ENCODE measurements around the gene ZNF678. TPM values are rescaled to one million over a fixed set of nuclear protein-coding genes. Genes with fewer than 3 reads are reported as not detected.

Gene ZNF678
- total and polyA plus RNA-seq, 9 of the 15 experiments (the other 6 are each of a cell fraction or from before 2014, with no cell fraction given): 3.0 to 16.8 (median 8.0) TPM

DNA sequence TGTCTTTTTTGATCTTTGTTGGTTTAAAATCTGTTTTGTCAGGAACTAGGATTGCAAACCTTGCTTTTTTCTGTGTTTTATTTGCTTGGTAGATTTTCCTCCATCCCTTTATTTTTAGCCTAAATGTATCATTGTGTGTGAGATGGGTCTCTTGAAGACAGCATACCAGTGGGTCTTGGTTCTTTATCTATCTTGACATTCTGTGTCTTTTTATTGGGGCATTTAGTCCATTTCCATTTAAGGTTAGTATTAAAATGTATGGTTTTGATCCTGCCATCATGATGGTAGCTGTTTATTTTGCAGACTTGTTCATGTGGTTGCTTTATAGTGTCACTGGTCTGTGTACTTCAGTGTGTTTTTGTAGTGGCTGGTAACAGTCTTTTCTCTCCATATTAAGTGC lies 14.1 kb downstream of the ZNF678 start:
- in situ Hi-C loops (cut with MboI): no loop called here
- H3K4me1 ChIP-seq (replicated peaks in 1 of 2; ENCODE audit: control insufficient read depth in 2 of 2, insufficient read depth in 2 of 2, low read length in 2 of 2): peaks cover 5 to 7% of the 10 kb centered on the region in 2 experiments; a peak in 3 of 5 replicates
- DNase-seq (ENCODE audit: extremely low read depth in 1 of 4, low spot score in 3 of 4): no peak
- no peak overlapping the region for H3K4me3 ChIP-seq
- no peak for FAIRE-seq
- no peaks in the 10 kb centered on the region for H3K36me3 ChIP-seq (ENCODE audit: control insufficient read depth, insufficient read depth, low read length)
- no TSS peak for BruUV-seq (replicated peaks)
- H3K4me2 ChIP-seq (ENCODE audit: insufficient read depth, low read length): no peak overlapping the region
- no peaks in the 10 kb centered on the region for H3K9me1 ChIP-seq (ENCODE audit: control insufficient read depth, insufficient read depth, low read length)
- H3K9ac ChIP-seq (ENCODE audit: insufficient read depth in 1 of 2, low read depth in 2 of 2, low read length in 2 of 2): no peak overlapping the region
- no peaks in the 10 kb centered on the region for H3K27me3 ChIP-seq (ENCODE audit: control insufficient read depth in 2 of 2, insufficient read depth in 2 of 2, low read length in 2 of 2)
- CTCF ChIA-PET (ENCODE audit: low intra/inter-chr PET ratio): no interaction called here
- H3K79me2 ChIP-seq (ENCODE audit: control insufficient read depth, insufficient read depth, low read length): peaks cover 76% of the 10 kb centered on the region
- no peaks in the 10 kb centered on the region for H3K9me3 ChIP-seq (replicated peaks; ENCODE audit: control insufficient read depth, insufficient read depth, low read depth, low read length)
- intact Hi-C loops (cut with micrococcal nuclease): no loop called here
- H4K20me1 ChIP-seq (replicated peaks; ENCODE audit: control insufficient read depth, insufficient read depth, low read length): no peaks in the 10 kb centered on the region
- no peak overlapping the region for H2AFZ ChIP-seq (ENCODE audit: low read depth, low read length)
- no peak for ATAC-seq
- H3K27ac ChIP-seq (ENCODE audit: extremely low read depth, low read depth, low read length): no peak overlapping the region
- POLR2A ChIA-PET: no interaction called here
- no peak for TF ChIP-seq RBFOX2 (IDR thresholded peaks at IDR 0.05; ENCODE audit: low read depth, low read length)
- no peak for TF ChIP-seq ZNF408 (CRISPR knock-in tag; IDR thresholded peaks at IDR 0.05; ENCODE audit: low read depth)
- TF ChIP-seq SMAD3 (CRISPR knock-in tag; conservative IDR thresholded peaks at IDR 0.05): no peak
- TF ChIP-seq STAT5A (IDR thresholded peaks at IDR 0.05; ENCODE audit: borderline replicate concordance, low read length): no peak
- no peak for TF ChIP-seq CBFA2T3 (IDR thresholded peaks at IDR 0.05)
- TF ChIP-seq ZKSCAN3 (CRISPR knock-in tag; IDR thresholded peaks at IDR 0.05): no peak
- TF ChIP-seq CREB1 (IDR thresholded peaks at IDR 0.05): no peak
- no peak for TF ChIP-seq CREB1 (CRISPR knock-in tag; IDR thresholded peaks at IDR 0.05)
- TF ChIP-seq, protein P1, sequence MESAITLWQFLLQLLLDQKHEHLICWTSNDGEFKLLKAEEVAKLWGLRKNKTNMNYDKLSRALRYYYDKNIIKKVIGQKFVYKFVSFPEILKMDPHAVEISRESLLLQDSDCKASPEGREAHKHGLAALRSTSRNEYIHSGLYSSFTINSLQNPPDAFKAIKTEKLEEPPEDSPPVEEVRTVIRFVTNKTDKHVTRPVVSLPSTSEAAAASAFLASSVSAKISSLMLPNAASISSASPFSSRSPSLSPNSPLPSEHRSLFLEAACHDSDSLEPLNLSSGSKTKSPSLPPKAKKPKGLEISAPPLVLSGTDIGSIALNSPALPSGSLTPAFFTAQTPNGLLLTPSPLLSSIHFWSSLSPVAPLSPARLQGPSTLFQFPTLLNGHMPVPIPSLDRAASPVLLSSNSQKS (CRISPR knock-in tag; IDR thresholded peaks at IDR 0.05): no peak
- TF ChIP-seq, protein P2, sequence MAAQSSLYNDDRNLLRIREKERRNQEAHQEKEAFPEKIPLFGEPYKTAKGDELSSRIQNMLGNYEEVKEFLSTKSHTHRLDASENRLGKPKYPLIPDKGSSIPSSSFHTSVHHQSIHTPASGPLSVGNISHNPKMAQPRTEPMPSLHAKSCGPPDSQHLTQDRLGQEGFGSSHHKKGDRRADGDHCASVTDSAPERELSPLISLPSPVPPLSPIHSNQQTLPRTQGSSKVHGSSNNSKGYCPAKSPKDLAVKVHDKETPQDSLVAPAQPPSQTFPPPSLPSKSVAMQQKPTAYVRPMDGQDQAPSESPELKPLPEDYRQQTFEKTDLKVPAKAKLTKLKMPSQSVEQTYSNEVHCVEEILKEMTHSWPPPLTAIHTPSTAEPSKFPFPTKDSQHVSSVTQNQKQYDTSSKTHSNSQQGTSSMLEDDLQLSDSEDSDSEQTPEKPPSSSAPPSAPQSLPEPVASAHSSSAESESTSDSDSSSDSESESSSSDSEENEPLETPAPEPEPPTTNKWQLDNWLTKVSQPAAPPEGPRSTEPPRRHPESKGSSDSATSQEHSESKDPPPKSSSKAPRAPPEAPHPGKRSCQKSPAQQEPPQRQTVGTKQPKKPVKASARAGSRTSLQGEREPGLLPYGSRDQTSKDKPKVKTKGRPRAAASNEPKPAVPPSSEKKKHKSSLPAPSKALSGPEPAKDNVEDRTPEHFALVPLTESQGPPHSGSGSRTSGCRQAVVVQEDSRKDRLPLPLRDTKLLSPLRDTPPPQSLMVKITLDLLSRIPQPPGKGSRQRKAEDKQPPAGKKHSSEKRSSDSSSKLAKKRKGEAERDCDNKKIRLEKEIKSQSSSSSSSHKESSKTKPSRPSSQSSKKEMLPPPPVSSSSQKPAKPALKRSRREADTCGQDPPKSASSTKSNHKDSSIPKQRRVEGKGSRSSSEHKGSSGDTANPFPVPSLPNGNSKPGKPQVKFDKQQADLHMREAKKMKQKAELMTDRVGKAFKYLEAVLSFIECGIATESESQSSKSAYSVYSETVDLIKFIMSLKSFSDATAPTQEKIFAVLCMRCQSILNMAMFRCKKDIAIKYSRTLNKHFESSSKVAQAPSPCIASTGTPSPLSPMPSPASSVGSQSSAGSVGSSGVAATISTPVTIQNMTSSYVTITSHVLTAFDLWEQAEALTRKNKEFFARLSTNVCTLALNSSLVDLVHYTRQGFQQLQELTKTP (IDR thresholded peaks at IDR 0.05; ENCODE audit: low read depth in 1 of 2, partially characterized antibody in 2 of 2): no peak
- TF ChIP-seq HNRNPH1 (optimal IDR thresholded peaks at IDR 0.05; ENCODE audit: low read depth, low read length): no peak
- TF ChIP-seq PRPF4 (IDR thresholded peaks at IDR 0.05; ENCODE audit: insufficient read depth, low read depth, low read length, poor library complexity, severe bottlenecking): no peak
- no peak for TF ChIP-seq CSDE1 (IDR thresholded peaks at IDR 0.05)
- TF ChIP-seq CAMTA2 (CRISPR knock-in tag; conservative IDR thresholded peaks at IDR 0.05): no peak
- no peak for TF ChIP-seq MTA1 (IDR thresholded peaks at IDR 0.05; ENCODE audit: borderline replicate concordance)
- no peak for TF ChIP-seq KLF1 (tag; IDR thresholded peaks at IDR 0.05)
- TF ChIP-seq SIX5 (IDR thresholded peaks at IDR 0.05; ENCODE audit: borderline replicate concordance in 1 of 2, insufficient read depth in 1 of 2, low read depth in 1 of 2, low read length in 2 of 2): no peak
- no peak for TF ChIP-seq CXXC5 (CRISPR knock-in tag; IDR thresholded peaks at IDR 0.05)
- TF ChIP-seq TOE1 (IDR thresholded peaks at IDR 0.05; ENCODE audit: borderline replicate concordance): no peak
- no peak for TF ChIP-seq TOE1 (CRISPR knock-in tag; IDR thresholded peaks at IDR 0.05; ENCODE audit: borderline replicate concordance, low read depth)
- TF ChIP-seq SRF (CRISPR knock-in tag; IDR thresholded peaks at IDR 0.05): no peak

Measured in K562 (cell line).